Measurements from ENCODE around the gene DPM2.
A peak's percentile ranks its signal among the peaks of the same experiment; 100 is the strongest.

Gene DPM2

DNA sequence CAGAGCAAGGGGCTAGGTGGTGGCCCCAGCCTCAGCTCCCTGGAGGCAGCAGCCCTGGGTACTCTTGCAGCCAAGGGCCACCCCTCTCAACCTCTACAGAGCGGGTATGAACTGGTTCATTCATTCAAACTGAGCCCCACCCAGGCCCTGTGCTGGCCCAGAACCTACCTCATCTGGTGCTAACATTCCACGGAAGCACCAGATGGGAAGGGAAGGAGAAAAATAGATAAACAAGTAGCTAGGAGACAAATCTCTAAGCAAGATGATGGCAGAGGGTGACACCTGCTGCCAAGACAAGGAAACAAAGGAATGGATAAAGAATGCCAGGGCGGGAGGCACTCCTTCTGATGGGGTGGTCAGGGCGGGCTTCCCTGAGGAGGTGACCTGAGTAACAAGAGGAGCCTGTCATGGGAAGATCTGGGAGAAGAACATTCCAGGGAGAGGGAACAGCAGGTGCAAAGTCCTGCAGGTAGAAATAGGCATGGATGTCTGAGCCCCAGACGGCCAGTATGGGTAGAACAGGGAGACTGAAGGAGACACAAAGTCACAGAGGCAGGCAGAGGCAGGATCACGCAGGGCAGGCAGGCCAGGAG lies 26.9 kb downstream of the DPM2 start:
- Histone ChIP-seq H3K27ac (ENCODE audit: low read length) (no peak overlapping the region), H3K4me1 (ENCODE audit: insufficient read depth, low read length) (no peaks in the 10 kb centered on the region), H3K36me3 (ENCODE audit: insufficient read depth, low read depth, low read length) (0 out of 2 replicates have a peak, but pooled peaks cover 7% of the 10 kb centered on the region), H3K9ac (ENCODE audit: low read depth, low read length) (no peak overlapping the region), H3K9me3 (ENCODE audit: insufficient read depth, low read depth, low read length) (no peaks in the 10 kb centered on the region), H3K4me3 (ENCODE audit: low read length) (no peak overlapping the region), H3K27me3 (ENCODE audit: insufficient read depth, low read length) (peaks cover under 1% of the 10 kb centered on the region; the same call in 1 of the 2 replicates)

DNA sequence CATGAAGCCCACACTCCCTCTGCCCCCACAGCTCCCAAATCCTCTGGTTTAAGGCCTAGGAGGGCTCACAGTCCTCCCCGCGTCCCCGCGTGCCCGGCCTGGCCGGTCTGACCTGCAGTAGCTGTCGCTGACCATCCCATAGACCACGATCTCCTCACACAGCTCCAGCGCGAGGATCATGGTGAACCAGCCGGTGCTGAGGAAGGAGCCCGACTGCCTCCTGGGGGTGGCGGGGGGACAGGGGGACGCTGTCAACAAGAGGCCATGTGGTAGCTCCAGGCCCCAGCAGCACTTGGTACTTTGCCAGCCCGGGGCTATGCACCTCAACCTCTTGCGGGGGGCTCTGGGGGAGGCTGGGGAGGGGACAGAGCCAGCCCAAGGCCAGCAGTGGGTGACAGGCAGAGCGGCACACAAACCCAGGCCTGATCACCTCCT lies 27.8 kb downstream of the DPM2 start:
- H3K27ac ChIP-seq (ENCODE audit: low read length): no peak overlapping the region
- H3K4me3 ChIP-seq (ENCODE audit: low read length): no peak overlapping the region
- no peaks in the 10 kb centered on the region for H3K9me3 ChIP-seq (ENCODE audit: insufficient read depth, low read depth, low read length)
- H3K4me1 ChIP-seq (ENCODE audit: insufficient read depth, low read length): no peaks in the 10 kb centered on the region
- no peak overlapping the region for H3K9ac ChIP-seq (ENCODE audit: low read depth, low read length)
- H3K27me3 ChIP-seq (ENCODE audit: insufficient read depth, low read length): no peaks in the 10 kb centered on the region
- H3K36me3 ChIP-seq (ENCODE audit: insufficient read depth, low read depth, low read length): 0 out of 2 replicates have a peak, but pooled peaks cover 7% of the 10 kb centered on the region

DNA sequence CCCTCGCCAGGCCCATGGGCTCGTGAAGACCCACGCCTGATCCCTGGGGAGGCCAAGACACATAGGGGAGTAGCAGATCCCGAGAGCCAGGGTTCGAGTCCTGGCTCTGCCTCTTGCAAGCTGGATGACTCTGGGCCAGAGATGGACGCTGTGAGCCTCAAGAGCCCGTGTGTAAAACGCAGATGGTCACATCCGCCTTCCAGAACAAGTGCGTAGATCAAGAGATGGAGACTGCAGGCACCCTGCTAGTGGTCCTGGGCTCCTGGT lies 29.1 kb downstream of the DPM2 start:
- Histone ChIP-seq H3K9me3 (ENCODE audit: insufficient read depth, low read depth, low read length) (no peaks in the 10 kb centered on the region), H3K4me3 (ENCODE audit: low read length) (no peak overlapping the region), H3K9ac (ENCODE audit: low read depth, low read length) (no peak overlapping the region), H3K4me1 (ENCODE audit: insufficient read depth, low read length) (peaks cover 7% of the 10 kb centered on the region; the same call in 1 of the 2 replicates), H3K27ac (ENCODE audit: low read length) (no peak overlapping the region), H3K27me3 (ENCODE audit: insufficient read depth, low read length) (no peaks in the 10 kb centered on the region), H3K36me3 (ENCODE audit: insufficient read depth, low read depth, low read length) (0 out of 2 replicates have a peak, but pooled peaks cover 7% of the 10 kb centered on the region)

DNA sequence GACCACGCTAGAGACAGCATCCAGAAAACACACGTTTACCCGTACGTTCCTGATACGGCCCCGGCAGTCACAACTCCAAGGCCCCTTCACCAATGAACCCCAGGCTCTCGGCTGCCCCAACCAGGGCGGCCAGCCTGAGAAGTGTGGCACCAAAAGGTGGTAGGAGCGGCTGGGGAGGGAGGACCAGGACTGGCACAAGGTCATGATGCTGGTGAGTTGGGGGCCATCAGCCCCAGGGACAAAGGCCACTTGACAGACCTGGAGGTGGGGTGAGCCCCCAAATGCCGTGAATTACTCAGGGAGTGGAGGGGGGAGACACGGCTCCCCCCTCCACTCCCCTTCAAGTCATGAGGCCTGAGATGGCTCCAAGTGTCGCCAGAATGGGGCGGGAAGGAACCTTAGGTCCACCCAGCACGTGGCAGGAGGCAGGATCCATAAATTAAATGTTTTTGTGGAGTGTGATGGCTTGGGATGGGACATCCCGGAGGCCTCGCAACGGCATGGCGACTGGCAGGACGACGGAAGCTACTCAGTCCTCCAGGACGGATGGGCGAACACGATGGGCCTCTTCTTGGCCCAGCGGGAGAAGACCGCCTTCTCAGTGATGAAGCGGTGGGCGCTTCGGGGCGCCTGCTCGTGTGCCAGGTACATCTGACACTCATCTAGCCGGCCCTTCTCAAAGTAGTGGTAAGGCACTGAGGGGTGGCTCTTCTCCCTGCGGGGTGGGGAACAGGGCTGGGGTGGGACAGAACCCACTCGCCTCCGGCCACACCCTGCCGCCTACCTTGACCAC lies 29.6 kb downstream of the DPM2 start:
- Histone ChIP-seq H3K9ac (ENCODE audit: low read depth, low read length) (no peak overlapping the region), H3K9me3 (ENCODE audit: insufficient read depth, low read depth, low read length) (no peaks in the 10 kb centered on the region), H3K27ac (ENCODE audit: low read length) (no peak overlapping the region), H3K36me3 (ENCODE audit: insufficient read depth, low read depth, low read length) (0 out of 2 replicates have a peak, but pooled peaks cover 7% of the 10 kb centered on the region), H3K4me3 (ENCODE audit: low read length) (no peak overlapping the region), H3K27me3 (ENCODE audit: insufficient read depth, low read length) (no peaks in the 10 kb centered on the region), H3K4me1 (ENCODE audit: insufficient read depth, low read length) (peaks cover 7% of the 10 kb centered on the region; the same call in 1 of the 2 replicates)

- no peak overlapping the region for H3K4me3 ChIP-seq (ENCODE audit: low read length)
- H3K36me3 ChIP-seq (ENCODE audit: insufficient read depth, low read depth, low read length): no peaks in the 10 kb centered on the region
- no peaks in the 10 kb centered on the region for H3K27me3 ChIP-seq (ENCODE audit: insufficient read depth, low read length)
- H3K9me3 ChIP-seq (ENCODE audit: insufficient read depth, low read depth, low read length): no peaks in the 10 kb centered on the region
- peaks cover 7% of the 10 kb centered on the region; the same call in 1 of the 2 replicates for H3K4me1 ChIP-seq (ENCODE audit: insufficient read depth, low read length)
- no peak overlapping the region for H3K9ac ChIP-seq (ENCODE audit: low read depth, low read length)
- no peak overlapping the region for H3K27ac ChIP-seq (ENCODE audit: low read length)
These were observed 31.9 kb downstream of the DPM2 start for GRCh38 chr9:127905788-127906191.

DNA sequence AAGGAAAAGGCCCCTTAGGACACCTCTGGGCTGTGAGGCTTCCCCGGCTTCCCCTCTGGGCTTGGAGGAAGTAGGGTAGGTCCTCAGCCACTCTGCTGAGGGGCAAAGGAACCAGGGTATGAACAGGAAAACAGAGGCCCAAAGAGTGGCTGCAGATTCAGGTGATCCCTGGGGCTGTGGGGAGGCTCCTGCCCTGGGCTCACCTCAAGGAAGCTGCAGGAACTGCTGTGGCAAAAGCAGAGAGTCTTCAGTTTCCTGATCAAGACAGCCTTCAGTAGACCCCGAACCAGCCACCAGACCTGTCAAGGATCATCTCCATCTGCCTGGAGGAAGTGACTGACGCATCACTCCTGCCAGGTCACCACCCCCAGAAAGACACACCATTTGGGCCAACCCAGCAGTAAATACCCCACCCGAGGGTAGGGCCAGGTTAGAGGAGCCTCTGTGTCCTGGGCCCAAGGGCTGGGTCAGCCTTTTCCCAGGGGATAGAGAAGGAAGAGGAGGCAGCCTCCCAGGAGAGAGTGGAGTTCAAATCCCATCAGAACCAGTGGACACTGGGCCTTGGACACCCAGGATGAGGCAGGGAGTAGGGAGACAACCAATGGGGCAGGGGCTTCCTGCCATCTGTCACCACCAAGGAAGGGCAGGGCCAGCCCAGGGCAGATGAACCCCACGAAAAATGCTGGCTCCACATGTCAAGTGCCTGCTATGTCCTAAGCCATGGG lies 32.5 kb downstream of the DPM2 start:
- Histone ChIP-seq H3K4me3 (ENCODE audit: low read length) (no peak overlapping the region), H3K4me1 (ENCODE audit: insufficient read depth, low read length) (peaks cover 7% of the 10 kb centered on the region; the same call in 1 of the 2 replicates), H3K9ac (ENCODE audit: low read depth, low read length) (no peak overlapping the region), H3K27ac (ENCODE audit: low read length) (no peak overlapping the region), H3K9me3 (ENCODE audit: insufficient read depth, low read depth, low read length) (no peaks in the 10 kb centered on the region), H3K36me3 (ENCODE audit: insufficient read depth, low read depth, low read length) (no peaks in the 10 kb centered on the region), H3K27me3 (ENCODE audit: insufficient read depth, low read length) (no peaks in the 10 kb centered on the region)

DNA sequence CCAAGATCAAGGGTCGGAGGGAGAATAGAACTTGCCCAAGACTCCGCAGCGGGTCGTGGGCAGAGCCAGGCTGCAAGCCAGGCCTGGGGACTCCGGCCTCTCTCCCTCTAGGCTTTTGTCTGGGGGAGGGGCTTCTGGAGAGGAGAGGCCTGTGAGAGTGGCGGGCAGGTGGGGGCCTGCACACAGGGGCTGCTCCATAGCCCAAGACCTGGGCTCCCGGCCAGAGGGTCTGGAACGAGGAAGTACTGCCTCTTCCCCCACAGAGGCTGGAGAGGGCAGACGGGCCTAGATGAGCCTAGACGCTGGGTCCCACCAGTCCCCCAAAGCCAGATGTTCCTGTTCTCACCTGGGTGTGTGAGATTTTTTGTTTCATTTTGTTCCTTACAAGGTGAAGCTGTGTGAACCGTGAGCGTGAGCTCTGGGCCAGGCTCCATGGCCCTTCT lies 33.1 kb downstream of the DPM2 start:
- H3K4me1 ChIP-seq (ENCODE audit: insufficient read depth, low read length): peaks cover 7% of the 10 kb centered on the region; the same call in 1 of the 2 replicates
- H3K36me3 ChIP-seq (ENCODE audit: insufficient read depth, low read depth, low read length): no peaks in the 10 kb centered on the region
- no peak overlapping the region for H3K27ac ChIP-seq (ENCODE audit: low read length)
- no peak overlapping the region for H3K9ac ChIP-seq (ENCODE audit: low read depth, low read length)
- H3K4me3 ChIP-seq (ENCODE audit: low read length): no peak overlapping the region
- no peaks in the 10 kb centered on the region for H3K27me3 ChIP-seq (ENCODE audit: insufficient read depth, low read length)
- H3K9me3 ChIP-seq (ENCODE audit: insufficient read depth, low read depth, low read length): no peaks in the 10 kb centered on the region

DNA sequence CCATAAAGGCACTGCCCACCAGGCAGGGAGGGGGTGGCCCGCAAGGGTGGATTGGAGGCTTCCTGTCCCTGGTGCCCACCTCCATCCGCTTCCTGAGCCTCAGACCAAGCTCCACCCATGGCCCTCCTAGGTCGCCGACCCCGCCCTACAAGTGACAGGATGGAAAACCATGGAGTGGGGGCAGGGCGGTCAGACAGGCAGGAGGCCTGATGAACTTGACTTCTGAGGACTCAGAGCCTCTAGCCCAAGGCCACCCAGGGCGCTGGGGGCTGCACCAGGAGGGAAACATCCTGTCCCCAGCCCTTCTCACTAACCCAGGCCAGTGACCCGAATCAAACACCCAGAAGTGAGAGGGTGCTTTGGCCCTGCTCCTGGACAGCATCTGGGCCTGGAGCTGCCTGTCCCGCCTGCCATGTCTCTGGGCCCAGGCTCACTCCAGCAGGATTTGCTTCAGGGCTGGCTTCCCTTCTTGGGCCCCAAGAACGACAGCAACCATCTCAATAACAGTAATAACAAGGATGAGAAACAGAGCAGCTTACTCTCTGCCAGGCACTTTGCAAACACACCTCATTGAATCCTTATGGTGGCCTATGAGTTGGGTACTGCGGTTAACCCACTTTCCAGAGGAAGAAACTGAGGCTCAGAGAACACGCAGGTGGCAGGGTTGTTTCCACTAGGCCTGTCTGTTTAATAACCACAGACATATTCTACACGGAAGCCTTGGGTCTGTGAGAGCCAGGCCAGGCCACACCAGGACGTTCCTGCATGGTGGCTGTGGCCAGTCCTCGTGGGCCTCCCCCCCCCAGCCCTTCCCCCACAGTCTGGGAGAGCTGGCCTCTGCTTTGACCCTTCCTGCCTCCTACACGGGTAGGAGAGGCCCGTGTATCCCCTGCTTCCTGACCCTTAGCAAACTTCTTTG lies 33.8 kb downstream of the DPM2 start:
- Histone ChIP-seq H3K4me3 (ENCODE audit: low read length) (no peak overlapping the region; the same call in 1 of the 2 replicates), H3K27me3 (ENCODE audit: insufficient read depth, low read length) (no peaks in the 10 kb centered on the region), H3K27ac (ENCODE audit: low read length) (no peak overlapping the region), H3K9me3 (ENCODE audit: insufficient read depth, low read depth, low read length) (no peaks in the 10 kb centered on the region), H3K9ac (ENCODE audit: low read depth, low read length) (no peak overlapping the region), H3K4me1 (ENCODE audit: insufficient read depth, low read length) (peaks cover 7% of the 10 kb centered on the region; the same call in 1 of the 2 replicates), H3K36me3 (ENCODE audit: insufficient read depth, low read depth, low read length) (no peaks in the 10 kb centered on the region)

DNA sequence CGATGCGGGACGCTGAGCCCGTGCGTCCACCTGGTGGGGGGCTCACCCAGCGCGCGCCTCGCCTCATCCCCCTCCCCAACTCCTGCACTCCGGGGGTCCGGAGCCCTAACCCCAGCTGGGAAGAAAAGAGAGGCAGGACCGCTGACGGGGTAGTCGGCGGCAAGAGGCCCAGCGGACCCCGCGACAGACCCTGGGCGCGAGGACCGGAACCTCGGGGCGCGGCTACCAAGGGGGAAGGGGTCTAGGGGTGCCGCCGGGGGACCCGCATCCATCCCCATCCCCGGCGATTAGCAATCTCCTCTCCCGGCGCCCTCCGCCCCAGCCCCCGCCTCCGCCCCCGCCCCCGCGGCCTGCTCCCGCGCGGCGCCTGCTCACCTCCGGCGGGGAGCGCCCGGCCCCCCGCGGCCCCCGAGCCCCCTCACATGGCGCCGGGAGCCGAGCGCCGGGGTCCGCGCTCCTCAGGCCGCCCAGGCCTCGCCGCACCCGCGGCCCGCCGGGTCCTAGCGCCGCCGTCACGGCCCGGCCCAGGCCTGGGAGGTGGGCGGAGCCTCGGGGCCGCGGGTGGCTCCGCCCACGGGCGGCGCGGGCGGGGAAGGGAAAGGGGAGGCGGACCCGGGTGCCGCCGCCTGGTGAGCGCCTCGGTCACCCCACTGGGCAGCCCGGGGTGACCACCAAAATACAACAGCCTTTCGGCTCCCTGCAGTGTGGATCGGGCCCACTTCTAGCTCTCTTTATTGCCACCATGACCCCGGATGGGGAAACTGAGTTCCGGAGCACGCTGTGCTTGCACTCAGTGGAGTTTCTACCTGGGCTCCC lies 38.3 kb downstream of the DPM2 start, which contains the start of gene ST6GALNAC6:
TSS of gene ST6GALNAC6 (minus strand) at position 476 of the 816 bp plus-strand sequence. CDS start 1,622 bp downstream, outside the sequence.
- peak within 1 kb of the TSS; percentile 81 for H3K4me3 ChIP-seq (ENCODE audit: low read length)
- H3K36me3 ChIP-seq (ENCODE audit: insufficient read depth, low read depth, low read length): peaks cover 20% of the 10 kb centered on the region
- H3K27ac ChIP-seq (ENCODE audit: low read length): no peak within 1 kb of the TSS
- H3K27me3 ChIP-seq (ENCODE audit: insufficient read depth, low read length): no peaks in the 10 kb centered on the region
- H3K9ac ChIP-seq (ENCODE audit: low read depth, low read length): peak within 1 kb of the TSS; percentile 74
- no peaks in the 10 kb centered on the region for H3K9me3 ChIP-seq (ENCODE audit: insufficient read depth, low read depth, low read length)
- peaks cover 4% of the 10 kb centered on the region; the same call in 1 of the 2 replicates for H3K4me1 ChIP-seq (ENCODE audit: insufficient read depth, low read length)

DNA sequence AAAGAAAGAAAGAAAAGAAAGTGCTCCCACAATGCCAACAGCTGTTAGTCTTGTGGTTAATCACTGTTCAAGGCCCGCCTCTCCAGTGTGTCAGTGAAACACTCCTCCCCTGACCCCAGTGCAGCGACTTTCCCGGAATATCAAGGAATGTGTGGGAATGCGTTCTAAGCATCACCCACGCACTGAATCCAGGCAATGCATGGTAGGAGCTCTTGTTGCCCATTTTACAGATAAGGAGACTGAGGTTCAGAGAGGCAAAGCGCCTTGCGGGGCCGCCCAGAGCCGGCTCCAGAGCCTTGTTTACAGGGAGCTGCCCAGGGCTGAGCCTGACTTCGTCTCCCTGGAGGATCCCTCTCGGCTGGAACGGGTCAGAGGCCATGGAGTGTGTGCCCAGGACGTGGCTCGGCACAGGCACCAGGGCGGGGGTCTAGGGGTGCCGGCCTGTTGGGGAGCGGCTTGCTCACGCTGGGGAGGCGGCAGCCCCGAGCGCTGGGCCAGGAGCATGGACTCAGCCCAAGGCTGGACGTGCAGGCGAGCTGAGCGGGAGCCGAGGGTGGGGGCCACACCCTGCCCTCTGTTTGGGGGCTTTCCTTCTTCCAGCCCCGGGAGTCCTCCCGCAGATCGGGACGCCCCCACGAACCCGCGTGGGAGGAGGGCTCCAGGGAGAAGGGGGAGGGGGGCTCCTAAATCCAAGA lies 39.1 kb downstream of the DPM2 start:
- Histone ChIP-seq H3K4me1 (ENCODE audit: insufficient read depth, low read length) (no peaks in the 10 kb centered on the region), H3K27me3 (ENCODE audit: insufficient read depth, low read length) (no peaks in the 10 kb centered on the region), H3K9me3 (ENCODE audit: insufficient read depth, low read depth, low read length) (no peaks in the 10 kb centered on the region), H3K4me3 (ENCODE audit: low read length) (peak overlapping the region; percentile 81), H3K36me3 (ENCODE audit: insufficient read depth, low read depth, low read length) (peaks cover 27% of the 10 kb centered on the region), H3K9ac (ENCODE audit: low read depth, low read length) (peak overlapping the region; percentile 74), H3K27ac (ENCODE audit: low read length) (no peak overlapping the region)

Measured in iPS-20b (cell line).